Spleen (tissue), 11 donors: ENCODE measurements around the gene MLST8. TPM values are rescaled to one million over a fixed set of nuclear protein-coding genes. Genes with fewer than 3 reads are reported as not detected.

Experiments
- DNase-seq: peaks from one replicate; pipeline ENCODE4 v3.0.0-alpha.2; 2020
- H3K27ac ChIP-seq, 8 donors: fragments of 200-600 bp; sonication (generic) in 7 of 8; 1 replicate in 4 of 8; 2 replicates in 4 of 8; pipeline versions ENCODE4 v1.5.0 to v1.8.0; 2016 to 2021; ENCODE audit warnings: inconsistent platforms in 4 of 8, mild to moderate bottlenecking in 4 of 8, moderate library complexity in 1 of 8
- H3K27me3 ChIP-seq, 7 donors: fragments of 200-600 bp; sonication (generic) in 6 of 7; replicated peaks in 1 of 7; 1 replicate in 4 of 7; 2 replicates in 3 of 7; pipeline versions ENCODE4 v1.5.0 to v1.8.0; 2016 to 2021; ENCODE audit warnings: inconsistent platforms in 3 of 7, mild to moderate bottlenecking in 1 of 7
- H3K36me3 ChIP-seq, 6 donors: fragments of 200-600 bp; sonication (generic) in 5 of 6; 1 replicate in 4 of 6; 2 replicates in 2 of 6; pipeline versions ENCODE4 v1.5.0 to v1.8.0; 2016 to 2021; ENCODE audit warnings: inconsistent platforms in 2 of 6
- H3K4me1 ChIP-seq, 6 donors: fragments of 200-600 bp; sonication (generic) in 5 of 6; 1 replicate in 3 of 6; 2 replicates in 3 of 6; pipeline versions ENCODE4 v1.5.0 to v1.8.0; 2016 to 2021; ENCODE audit warnings: inconsistent platforms in 3 of 6
- H3K4me3 ChIP-seq, 8 donors: fragments of 200-600 bp; sonication (generic) in 7 of 8; 1 replicate in 4 of 8; 2 replicates in 4 of 8; pipeline versions ENCODE4 v1.5.0 to v1.8.0; 2016 to 2021; ENCODE audit warnings: inconsistent platforms in 4 of 8, mild to moderate bottlenecking in 4 of 8, moderate library complexity in 2 of 8
- H3K9me3 ChIP-seq, 8 donors: fragments of 200-600 bp; sonication (generic) in 7 of 8; 1 replicate in 4 of 8; 2 replicates in 4 of 8; pipeline versions ENCODE4 v1.5.0 to v1.8.0; 2016 to 2021; ENCODE audit warnings: inconsistent platforms in 4 of 8
- CTCF ChIP-seq, 11 experiments: fragments of 200-600 bp in 7 of 11; fragments of 450-650 bp in 4 of 11; sonication (generic) in 4 of 11; IDR thresholded peaks in 8 of 11; conservative IDR thresholded peaks in 3 of 11; 1 replicate in 7 of 11; 2 replicates in 4 of 11; pipeline versions ENCODE4 v1.4.0 to v1.8.0; 2016 to 2021; ENCODE audit warnings: antibody characterized with exemption in 11 of 11, inconsistent platforms in 4 of 11, mild to moderate bottlenecking in 1 of 11
- POLR2A ChIP-seq, 3 donors: fragments of 450-650 bp; IDR thresholded peaks; one replicate each; pipeline ENCODE4 v1.5.1; 2017; ENCODE audit warnings: antibody characterized with exemption in 3 of 3, mild to moderate bottlenecking in 1 of 3
- POLR2AphosphoS5 ChIP-seq, 3 donors: sonication (generic); formaldehyde crosslinking; IDR thresholded peaks; one replicate each; pipeline ENCODE4 v1.5.1; 2017; ENCODE audit warnings: antibody characterized with exemption in 3 of 3
- WGBS, 5 donors: extraction: QIAGEN DNeasy Blood & Tissue Kit in 3 of 5; methylation state at CpG; one replicate each; pipeline versions ENCODE4 v1.1.5 to v1.1.7; 2013 to 2018; 5-methylcytosine and 5-hydroxymethylcytosine counted together
- intact Hi-C: fragments of 100-400 bp; cut with DNase I; formaldehyde crosslinking; loops from one replicate; pipeline ENCODE4 v1.15.0; 2023; ENCODE audit warnings: low total_unique reads
- polyA plus RNA-seq, 3 donors: library from polyadenylated mRNA; stranded (reverse); fragments of 200-250 nt; gene quantifications; one replicate each; pipeline ENCODE4 v1.2.1, GENCODE V29; 2013
- total RNA-seq, 7 donors: library from RNA; depleted of rRNA in 3 of 7; stranded (reverse); fragments of >200 nt in 3 of 7; fragmentation: NEBNext Ultra II Directional in 4 of 7; extraction: Animal tissue kit (Norgen Biotek cat#: 25700) in 4 of 7; gene quantifications; one replicate each; pipeline versions ENCODE4 v1.1.0 to v1.2.1, GENCODE V29; 2016 to 2021
- donor health status: healthy with polysubstance abuse.
- donor health status: DM: no; HTN: no; CAD: no; lungs with moderate emphysema.
- donor health status: DM: no; HTN: no; CAD: no.
- donor health status: Bipolar disorder and iron deficiency.
- donor health status: healthy.
- donor health status: DM: no; HTN: no; CAD: no.
- donor health status: DM: yes; HTN: yes; CAD: no.

The MLST8 gene
- total and polyA plus RNA-seq, 10 donors: 25.0 to 61.7 (median 40.6) TPM

- H3K36me3 ChIP-seq: peaks cover 4 to 69% (median 59%) of the 10 kb centered on the region in 6 donors
- intact Hi-C loops: no loop called here
Observed at GRCh38 chr16:2177101-2177500, 28.2 kb upstream of the MLST8 start.

GRCh38 chr16:2177561-2177960, 27.7 kb upstream of the MLST8 start:
- intact Hi-C loops: no loop called here
- 91 to 97% (median 94%) methylated on average over 20 of the region's 20 CpGs for WGBS, 5 donors
- TF ChIP-seq POLR2AphosphoS5 (IDR thresholded peaks at IDR 0.05) (peak in 2 of 3 donors; percentile 28 to 62), POLR2A (IDR thresholded peaks at IDR 0.05) (no peak)
- Histone ChIP-seq H3K4me3 (no peak overlapping the region), H3K9me3 (peaks cover 0 to 6% (median 0%) of the 10 kb centered on the region in 8 donors), H3K27ac (no peak overlapping the region), H3K27me3 (no peaks in the 10 kb centered on the region), H3K4me1 (peaks cover 0 to 32% (median 12%) of the 10 kb centered on the region in 6 donors), H3K36me3 (peaks cover 4 to 64% (median 55%) of the 10 kb centered on the region in 6 donors)
- DNase-seq: no peak

More at GRCh38 chr16:2177101-2177500, 28.2 kb upstream of the MLST8 start:
- WGBS, 5 donors: 88 to 93% (median 91%) methylated on average over 13 to 18 of the region's 18 CpGs
- TF ChIP-seq POLR2A (IDR thresholded peaks at IDR 0.05) (no peak), POLR2AphosphoS5 (IDR thresholded peaks at IDR 0.05) (no peak), CTCF (IDR thresholded peaks at IDR 0.05 in 8 of 11, conservative IDR thresholded peaks at IDR 0.05 in 3 of 11) (no peak)
- Histone ChIP-seq H3K9me3 (peaks cover 0 to 6% (median 0%) of the 10 kb centered on the region in 8 donors), H3K4me1 (peaks cover 0 to 36% (median 14%) of the 10 kb centered on the region in 6 donors), H3K27me3 (no peaks in the 10 kb centered on the region), H3K27ac (no peak overlapping the region), H3K4me3 (no peak overlapping the region)
- DNase-seq: no peak

- intact Hi-C loops: no loop called here
- WGBS, 5 donors: 29 to 58% (median 42%) methylated on average over 50 to 106 of the region's 106 CpGs
- TF ChIP-seq POLR2A (IDR thresholded peaks at IDR 0.05) (no peak), POLR2AphosphoS5 (IDR thresholded peaks at IDR 0.05) (peak in 2 of 3 donors; percentile 42 to 62)
Observed at GRCh38 chr16:2178321-2179106, 26.7 kb upstream of the MLST8 start.

GRCh38 chr16:2179107-2179501, 26.1 kb upstream of the MLST8 start:
- Histone ChIP-seq H3K27ac (no peak overlapping the region), H3K27me3 (no peaks in the 10 kb centered on the region), H3K9me3 (peaks cover 0 to 6% (median 0%) of the 10 kb centered on the region in 8 donors), H3K4me1 (peaks cover 0 to 17% (median 4%) of the 10 kb centered on the region in 6 donors), H3K36me3 (peaks cover 2 to 49% (median 40%) of the 10 kb centered on the region in 6 donors), H3K4me3 (no peak overlapping the region)
- intact Hi-C loops: no loop called here
- TF ChIP-seq POLR2A (IDR thresholded peaks at IDR 0.05): no peak
- TF ChIP-seq CTCF (IDR thresholded peaks at IDR 0.05 in 8 of 11, conservative IDR thresholded peaks at IDR 0.05 in 3 of 11): no peak
- no peak for TF ChIP-seq POLR2AphosphoS5 (IDR thresholded peaks at IDR 0.05)
- no peak for DNase-seq
- WGBS, 5 donors: 41 to 68% (median 60%) methylated on average over 2 to 50 of the region's 50 CpGs

More at GRCh38 chr16:2178321-2179106, 26.7 kb upstream of the MLST8 start:
- Histone ChIP-seq H3K27me3 (no peaks in the 10 kb centered on the region), H3K4me1 (peaks cover 0 to 23% (median 7%) of the 10 kb centered on the region in 6 donors), H3K9me3 (peaks cover 0 to 6% (median 0%) of the 10 kb centered on the region in 8 donors), H3K27ac (no peak overlapping the region), H3K4me3 (no peak overlapping the region), H3K36me3 (peaks cover 4 to 55% (median 46%) of the 10 kb centered on the region in 6 donors)
- no peak for DNase-seq

- Histone ChIP-seq H3K27ac (no peak overlapping the region), H3K36me3 (peaks cover 2 to 44% (median 35%) of the 10 kb centered on the region in 6 donors), H3K4me1 (peaks cover 0 to 12% (median 0%) of the 10 kb centered on the region in 6 donors), H3K9me3 (peaks cover 0 to 6% (median 0%) of the 10 kb centered on the region in 8 donors), H3K27me3 (no peaks in the 10 kb centered on the region), H3K4me3 (no peak overlapping the region)
- intact Hi-C loops: no loop called here
- DNase-seq: no peak
- 90 to 96% (median 95%) methylated on average over 6 to 31 of the region's 31 CpGs for whole genome bisulfite sequencing, 5 donors
- TF ChIP-seq POLR2AphosphoS5 (IDR thresholded peaks at IDR 0.05) (peak in 1 of 3 donors; percentile 6), POLR2A (IDR thresholded peaks at IDR 0.05) (no peak)
Observed at GRCh38 chr16:2179576-2179975, 25.7 kb upstream of the MLST8 start.
